ENCODE data around the gene CCDC38.

The CCDC38 gene

DNA sequence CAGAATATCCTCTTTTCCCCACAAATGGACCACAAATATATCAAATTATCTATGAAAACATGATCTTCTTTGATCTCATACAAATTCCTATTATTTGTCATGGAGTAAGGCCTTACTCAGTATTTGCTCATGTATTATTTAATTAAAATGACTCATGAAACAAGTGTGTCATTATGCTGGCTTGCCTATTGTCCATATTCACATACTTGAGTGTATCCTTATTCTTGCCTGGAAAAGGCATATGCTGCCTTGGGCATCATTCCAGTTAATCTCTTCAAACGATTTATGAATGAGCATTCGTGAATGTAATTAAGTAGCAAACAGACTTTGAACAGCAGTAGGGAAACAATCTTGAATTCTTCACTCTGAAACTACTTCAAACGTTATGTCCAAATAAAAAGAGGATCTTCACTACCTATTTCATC lies 106.2 kb downstream of the CCDC38 start:
- no peak for DNase-seq

DNA sequence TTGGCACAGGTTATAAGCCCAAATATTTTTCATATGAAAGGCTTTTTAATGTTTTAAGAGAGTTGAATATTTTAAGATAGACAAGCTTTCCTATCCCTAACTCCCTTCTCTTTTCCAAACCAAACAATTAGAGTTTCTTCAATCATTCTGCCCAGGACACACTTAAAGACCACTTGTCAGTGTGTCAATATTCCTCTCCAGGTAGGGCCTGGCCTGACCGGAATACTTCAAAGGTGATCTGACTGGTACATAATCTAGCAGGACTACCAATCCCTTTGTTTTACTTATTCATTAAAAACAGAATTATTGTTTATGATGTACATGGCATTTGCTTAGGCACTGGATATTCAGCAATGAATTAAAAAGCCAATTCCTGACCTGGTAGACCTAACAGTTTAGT lies 107.8 kb downstream of the CCDC38 start:
- no peak for DNase-seq

DNA sequence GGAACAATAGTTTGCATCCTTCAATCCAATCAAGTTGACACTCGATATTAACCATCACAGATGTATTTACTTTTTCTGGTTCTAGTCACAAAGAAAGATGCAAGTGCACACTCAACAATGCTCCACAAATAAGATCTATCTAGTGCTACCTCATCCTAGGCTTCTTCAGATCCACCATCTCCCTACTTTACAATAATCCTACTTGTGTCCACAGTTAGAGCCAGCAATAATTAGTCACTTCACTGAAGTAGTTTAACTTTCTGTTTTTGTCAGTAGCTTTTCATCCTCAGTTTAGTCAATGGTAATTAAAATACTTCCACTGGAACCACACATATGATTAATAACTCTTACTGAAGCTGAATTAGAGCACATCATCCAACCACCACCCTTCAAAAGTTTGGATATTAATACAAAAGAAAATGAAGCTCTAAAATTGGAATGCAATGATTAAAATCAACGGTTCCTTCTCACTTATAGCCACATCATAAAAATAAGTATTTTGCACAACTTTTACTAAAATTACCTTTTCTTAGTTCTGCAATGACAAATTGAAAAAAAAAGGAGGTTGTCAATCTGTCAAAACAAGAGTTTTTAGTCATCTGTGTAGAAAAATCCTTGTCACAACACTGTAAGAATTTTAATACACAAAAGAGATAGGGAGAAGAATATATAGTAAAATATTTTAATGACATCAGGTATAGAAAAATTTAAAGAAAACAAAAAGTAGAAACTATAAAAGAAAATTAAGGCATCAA lies 111.9 kb downstream of the CCDC38 start:
- no peak for DNase-seq

DNA sequence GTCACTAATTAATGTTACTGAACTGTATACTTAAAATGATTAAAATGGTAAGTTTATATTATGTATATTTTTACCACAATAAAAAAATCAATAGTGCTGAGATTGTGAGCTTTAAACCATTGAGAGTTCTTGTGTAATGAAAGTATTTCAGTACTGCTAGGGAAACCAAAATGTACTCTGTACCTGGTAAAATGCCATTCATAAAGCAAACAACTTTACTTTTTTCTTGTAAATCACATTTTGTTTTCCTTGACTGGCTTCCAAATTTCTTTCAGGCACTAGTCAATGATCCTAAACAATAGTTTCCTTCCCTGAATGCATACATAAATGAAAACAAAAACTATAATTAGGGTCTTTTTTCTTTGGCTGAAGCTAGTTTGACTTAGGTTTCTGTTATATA lies 113.0 kb downstream of the CCDC38 start:
- no peak for DNase-seq

- no peak for DNase-seq
These were observed 122.2 kb downstream of the CCDC38 start for GRCh38 chr12:95820096-95820703.

All from right kidney (tissue), 1 donor.